ENCODE data around the gene KANK2.
"Not testable (repeated sequence)": the region's sequence is repeated elsewhere in the genome, so short reads cannot be mapped to it uniquely, and the experiment has no call there.

KANK2 gene

GRCh38 chr19:11140896-11141295, 56.4 kb downstream of the KANK2 start:
- Histone ChIP-seq H3K9ac (ENCODE audit: low read length) (no peak overlapping the region), H2AFZ (ENCODE audit: low read length) (no peak overlapping the region), H3K4me3 (ENCODE audit: low read depth, low read length, poor library complexity, severe bottlenecking) (no peak overlapping the region), H4K20me1 (ENCODE audit: insufficient read depth, low read length) (no peaks in the 10 kb centered on the region), H3K4me2 (ENCODE audit: low read length) (no peak overlapping the region), H3K27me3 (ENCODE audit: insufficient read depth, low read length) (no peaks in the 10 kb centered on the region), H3K9me2 (ENCODE audit: low read depth, low read length) (no peaks in the 10 kb centered on the region), H3K36me3 (ENCODE audit: insufficient read depth, low read length) (peaks cover 14% of the 10 kb centered on the region), H3K9me3 (ENCODE audit: low read length) (no peaks in the 10 kb centered on the region), H3K79me2 (ENCODE audit: insufficient read depth, low read length) (no peaks in the 10 kb centered on the region), H3K27ac (ENCODE audit: low read depth, low read length, poor library complexity, severe bottlenecking) (no peak overlapping the region), H3F3A (ENCODE audit: insufficient read depth, low read length) (0 out of 2 replicates have a peak, but pooled peaks cover 3% of the 10 kb centered on the region), H3K4me1 (ENCODE audit: insufficient read depth, low read length, severe bottlenecking) (peaks cover 23% of the 10 kb centered on the region)
- no peak for TF ChIP-seq CTCF (IDR thresholded peaks at IDR 0.05; ENCODE audit: low read length)
- TF ChIP-seq EZH2 (IDR thresholded peaks at IDR 0.05; ENCODE audit: borderline replicate concordance, low read length): no peak

GRCh38 chr19:11140023-11140538, 57.3 kb downstream of the KANK2 start:
- H3K4me1 ChIP-seq (ENCODE audit: insufficient read depth, low read length, severe bottlenecking): peaks cover 23% of the 10 kb centered on the region
- H3K27me3 ChIP-seq (ENCODE audit: insufficient read depth, low read length); H3K36me3 ChIP-seq (ENCODE audit: insufficient read depth, low read length); H2AFZ ChIP-seq (ENCODE audit: low read length); H3K27ac ChIP-seq (ENCODE audit: low read depth, low read length, poor library complexity, severe bottlenecking); H3K4me3 ChIP-seq (ENCODE audit: low read depth, low read length, poor library complexity, severe bottlenecking); H3K9me3 ChIP-seq (ENCODE audit: low read length); H3K79me2 ChIP-seq (ENCODE audit: insufficient read depth, low read length); H3K9me2 ChIP-seq (ENCODE audit: low read depth, low read length); H3F3A ChIP-seq (ENCODE audit: insufficient read depth, low read length); H3K9ac ChIP-seq (ENCODE audit: low read length); H4K20me1 ChIP-seq (ENCODE audit: insufficient read depth, low read length); H3K4me2 ChIP-seq (ENCODE audit: low read length): not testable (repeated sequence)

- no peaks in the 10 kb centered on the region; the same call in 1 of the 2 replicates for H3K36me3 ChIP-seq (ENCODE audit: insufficient read depth, low read length)
- TF ChIP-seq EZH2 (IDR thresholded peaks at IDR 0.05; ENCODE audit: borderline replicate concordance, low read length): no peak
- H3K9ac ChIP-seq (ENCODE audit: low read length): no peak overlapping the region
- no peaks in the 10 kb centered on the region for H3K79me2 ChIP-seq (ENCODE audit: insufficient read depth, low read length)
- no peak overlapping the region for H3K4me3 ChIP-seq (ENCODE audit: low read depth, low read length, poor library complexity, severe bottlenecking)
- no peaks in the 10 kb centered on the region for H3K9me3 ChIP-seq (ENCODE audit: low read length)
- H2AFZ ChIP-seq (ENCODE audit: low read length): no peak overlapping the region
- 0 out of 2 replicates have a peak, but pooled peaks cover 3% of the 10 kb centered on the region for H3F3A ChIP-seq (ENCODE audit: insufficient read depth, low read length)
- H3K9me2 ChIP-seq (ENCODE audit: low read depth, low read length): no peaks in the 10 kb centered on the region
- H3K27me3 ChIP-seq (ENCODE audit: insufficient read depth, low read length): no peaks in the 10 kb centered on the region
- no peak overlapping the region for H3K27ac ChIP-seq (ENCODE audit: low read depth, low read length, poor library complexity, severe bottlenecking)
- H4K20me1 ChIP-seq (ENCODE audit: insufficient read depth, low read length): no peaks in the 10 kb centered on the region
- peaks cover 20% of the 10 kb centered on the region for H3K4me1 ChIP-seq (ENCODE audit: insufficient read depth, low read length, severe bottlenecking)
- no peak overlapping the region for H3K4me2 ChIP-seq (ENCODE audit: low read length)
Observed at GRCh38 chr19:11138601-11139300, 58.6 kb downstream of the KANK2 start.

- TF ChIP-seq CTCF (IDR thresholded peaks at IDR 0.05; ENCODE audit: low read length) (peak; percentile 72), EZH2 (IDR thresholded peaks at IDR 0.05; ENCODE audit: borderline replicate concordance, low read length) (no peak)
- Histone ChIP-seq H3K27ac (ENCODE audit: low read depth, low read length, poor library complexity, severe bottlenecking) (no peak overlapping the region), H3K4me2 (ENCODE audit: low read length) (peak overlapping the region; percentile 73), H3F3A (ENCODE audit: insufficient read depth, low read length) (0 out of 2 replicates have a peak, but pooled peaks cover 3% of the 10 kb centered on the region), H3K27me3 (ENCODE audit: insufficient read depth, low read length) (no peaks in the 10 kb centered on the region), H3K36me3 (ENCODE audit: insufficient read depth, low read length) (peaks cover 5% of the 10 kb centered on the region), H3K9me3 (ENCODE audit: low read length) (no peaks in the 10 kb centered on the region), H3K9me2 (ENCODE audit: low read depth, low read length) (no peaks in the 10 kb centered on the region), H3K9ac (ENCODE audit: low read length) (peak overlapping the region; percentile 46; the same call in 1 of the 2 replicates), H3K4me3 (ENCODE audit: low read depth, low read length, poor library complexity, severe bottlenecking) (peak overlapping the region; percentile 46), H3K4me1 (ENCODE audit: insufficient read depth, low read length, severe bottlenecking) (peaks cover 10% of the 10 kb centered on the region), H2AFZ (ENCODE audit: low read length) (no peak overlapping the region), H3K79me2 (ENCODE audit: insufficient read depth, low read length) (no peaks in the 10 kb centered on the region), H4K20me1 (ENCODE audit: insufficient read depth, low read length) (no peaks in the 10 kb centered on the region)
Observed at GRCh38 chr19:11137542-11138384, 59.6 kb downstream of the KANK2 start.

Data from OCI-LY1 (cell line).